ENCODE results near the gene HOXC10. TPM values are rescaled to one million over a fixed set of nuclear protein-coding genes. Genes with fewer than 3 reads are reported as not detected.

Gene HOXC10
- total RNA-seq, 1 donor from 2014 or later: not detected

Small RNA genes lying within 50 kb of the gene (microRNA-seq; reads per million reads assigned to microRNA genes)
- gene MIR196A2 (ENCODE audit: borderline number of aligned reads): 4.9 reads per million
- gene MIR615 (ENCODE audit: borderline number of aligned reads): not detected

Other genes with a start within 250 kb of the HOXC10 start
- 2.4 TPM for gene CISTR, start 233.2 kb upstream of the HOXC10 start, total RNA-seq
- not detected for gene HOXC13, start 46.3 kb upstream of the HOXC10 start, total RNA-seq
- not detected for gene HOXC12, start 30.2 kb upstream of the HOXC10 start, total RNA-seq
- gene HOXC11, start 12.0 kb upstream of the HOXC10 start, total RNA-seq: not detected
- not detected for gene HOTAIR, start 10.2 kb upstream of the HOXC10 start, total RNA-seq
- not detected for gene HOXC9, start 15.0 kb downstream of the HOXC10 start, total RNA-seq
- gene HOXC8, start 23.8 kb downstream of the HOXC10 start, total RNA-seq: not detected
- 0.15 TPM for gene HOXC6, start 43.3 kb downstream of the HOXC10 start, total RNA-seq
- gene HOXC5, start 47.9 kb downstream of the HOXC10 start, total RNA-seq: not detected
- gene HOXC4, start 68.7 kb downstream of the HOXC10 start, total RNA-seq: not detected
- 17.0 TPM for gene SMUG1, start 203.8 kb downstream of the HOXC10 start, total RNA-seq

Data from left ventricle myocardium superior (tissue), 1 donor.